K562 (cell line): Measurements from ENCODE around the gene CHST7. TPM values are rescaled to one million over a fixed set of nuclear protein-coding genes. Genes with fewer than 3 reads are reported as not detected.

Source experiments
- FOXP4 ChIP-seq: sonication (generic); formaldehyde crosslinking; IDR thresholded peaks from 2 replicates; pipeline ENCODE4 v1.8.0; 2022; ENCODE audit warnings: mild to moderate bottlenecking, missing genetic modification reagents, borderline replicate concordance
- GATAD2B ChIP-seq: fragments of 450-650 bp; IDR thresholded peaks from 2 replicates; pipeline ENCODE4 v1.6.1; 2017; ENCODE audit warnings: mild to moderate bottlenecking, borderline replicate concordance
- KLF16 ChIP-seq: IDR thresholded peaks from 2 replicates; pipeline ENCODE4 v1.6.1; 2016; ENCODE audit warnings: antibody characterized with exemption
- MEF2D ChIP-seq: conservative IDR thresholded peaks from 2 replicates; pipeline ENCODE4 v1.6.1; 2016; ENCODE audit warnings: low read depth, missing genetic modification characterization, missing compliant biosample characterization
- NFIC ChIP-seq: fragments of 450-650 bp; IDR thresholded peaks from 2 replicates; pipeline ENCODE4 v1.6.1; 2017; ENCODE audit warnings: mild to moderate bottlenecking, inconsistent platforms
- NR3C1 ChIP-seq: sonication (generic); formaldehyde crosslinking; IDR thresholded peaks from 2 replicates; pipeline ENCODE4 v1.8.1; 2022; ENCODE audit warnings: missing genetic modification reagents
- SETDB1 ChIP-seq: IDR thresholded peaks from one replicate; pipeline ENCODE4 v1.6.1; 2012; ENCODE audit warnings: low read length, control low read depth, inconsistent platforms
- SMAD2 ChIP-seq: fragments of 150-350 bp; IDR thresholded peaks from 2 replicates; pipeline ENCODE4 v1.6.1; 2014; ENCODE audit warnings: low read depth, mild to moderate bottlenecking, low read length
- SP1 ChIP-seq: sonication (generic); formaldehyde crosslinking; IDR thresholded peaks from 2 replicates; pipeline ENCODE4 v1.8.1; 2022; ENCODE audit warnings: mild to moderate bottlenecking, missing genetic modification reagents
- STAT5B ChIP-seq: fragments of 250-450 bp; sonication (Bioruptor Pico); IDR thresholded peaks from 2 replicates; pipeline ENCODE4 v1.8.0; 2021; ENCODE audit warnings: mild to moderate bottlenecking, inconsistent platforms
- ZNF121 ChIP-seq: sonication (generic); formaldehyde crosslinking; conservative IDR thresholded peaks from 2 replicates; pipeline ENCODE4 v1.8.0; 2022; ENCODE audit warnings: missing genetic modification reagents
- ZNF239 ChIP-seq: fragments of 250-450 bp; sonication (Bioruptor Pico); IDR thresholded peaks from 2 replicates; pipeline ENCODE4 v1.4.0; 2020; ENCODE audit warnings: mild to moderate bottlenecking
- ZNF586 ChIP-seq: fragments of 450-650 bp; formaldehyde crosslinking; conservative IDR thresholded peaks from 2 replicates; pipeline ENCODE4 v1.4.0; 2020; ENCODE audit warnings: mild to moderate bottlenecking, moderate library complexity
- ZNF740 ChIP-seq, 3 experiments: fragments of 200-800 bp in 1 of 3; sonication (Bioruptor generic) in 1 of 3; sonication (generic) in 1 of 3; formaldehyde crosslinking in 1 of 3; IDR thresholded peaks; 2 replicates each; pipeline versions ENCODE4 v1.6.1 to v1.8.0; 2016 to 2022; ENCODE audit warnings: mild to moderate bottlenecking in 2 of 3, missing compliant biosample characterization in 2 of 3, missing genetic modification characterization in 2 of 3, missing genetic modification reagents in 1 of 3
- ZNF75A ChIP-seq: fragments of 450-650 bp; formaldehyde crosslinking; IDR thresholded peaks from 2 replicates; pipeline ENCODE4 v1.4.0; 2020; ENCODE audit warnings: mild to moderate bottlenecking
- polyA plus RNA-seq, 8 experiments: library from polyadenylated mRNA; depleted of rRNA in 4 of 8; stranded (reverse) in 5 of 8; unstranded in 3 of 8; fragments of >200 nt; fragmentation: Nextera tagmentation in 2 of 8; fragmentation: Illumina TruSeq in 1 of 8; extraction: Ambion mirVana in 2 of 8; extraction: Trizol in 1 of 8; gene quantifications; 2 replicates each; pipeline versions ENCODE4 v1.2.1 to v1.2.3, GENCODE V29; 2011 to 2014; ENCODE audit warnings: inconsistent platforms in 1 of 8, missing spikeins in 1 of 8
- total RNA-seq, 7 experiments: library from RNA; depleted of rRNA in 6 of 7; stranded (reverse); fragments of >200 nt in 6 of 7; fragmentation: Illumina TruSeq in 2 of 7; extraction: Trizol in 2 of 7; gene quantifications; 2 replicates each; pipeline versions ENCODE4 v1.2.1 to v1.2.3, GENCODE V29; 2011 to 2021; ENCODE audit warnings: low replicate concordance in 1 of 7
- TF ChIP-seq, protein P1 (sequence below): fragments of 450-650 bp; formaldehyde crosslinking; IDR thresholded peaks from 2 replicates; pipeline ENCODE4 v1.4.0; 2020; ENCODE audit warnings: mild to moderate bottlenecking, moderate library complexity
- TF ChIP-seq, protein P2 (sequence below): fragments of 250-450 bp; sonication (Bioruptor Pico); IDR thresholded peaks from 2 replicates; pipeline ENCODE4 v1.5.0; 2022; ENCODE audit warnings: mild to moderate bottlenecking
- TF ChIP-seq, protein P3 (sequence below): fragments of 450-650 bp; IDR thresholded peaks from 2 replicates; pipeline ENCODE4 v1.7.1; 2018; ENCODE audit warnings: mild to moderate bottlenecking, low read depth; ENCODE audit not compliant: partially characterized antibody

The CHST7 gene
- total and polyA plus RNA-seq, 9 of the 15 experiments (the other 6 are each of a cell fraction or from before 2014, with no cell fraction given), result 0.04 to 0.41 (median 0.09) TPM; not detected in 2

- TF ChIP-seq, protein P1, sequence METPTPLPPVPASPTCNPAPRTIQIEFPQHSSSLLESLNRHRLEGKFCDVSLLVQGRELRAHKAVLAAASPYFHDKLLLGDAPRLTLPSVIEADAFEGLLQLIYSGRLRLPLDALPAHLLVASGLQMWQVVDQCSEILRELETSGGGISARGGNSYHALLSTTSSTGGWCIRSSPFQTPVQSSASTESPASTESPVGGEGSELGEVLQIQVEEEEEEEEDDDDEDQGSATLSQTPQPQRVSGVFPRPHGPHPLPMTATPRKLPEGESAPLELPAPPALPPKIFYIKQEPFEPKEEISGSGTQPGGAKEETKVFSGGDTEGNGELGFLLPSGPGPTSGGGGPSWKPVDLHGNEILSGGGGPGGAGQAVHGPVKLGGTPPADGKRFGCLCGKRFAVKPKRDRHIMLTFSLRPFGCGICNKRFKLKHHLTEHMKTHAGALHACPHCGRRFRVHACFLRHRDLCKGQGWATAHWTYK, result no peak
- TF ChIP-seq STAT5B (CRISPR knock-in tag) (no peak), GATAD2B (no peak), SMAD2 (no peak), KLF16 (no peak), NFIC (no peak), NR3C1 (no peak), ZNF740 (CRISPR knock-in tag; IDR thresholded peaks at IDR 0.05) (no peak), ZNF740 (tag; IDR thresholded peaks at IDR 0.05) (no peak), SP1 (no peak), SETDB1 (no peak), MEF2D (tag) (no peak), ZNF75A (CRISPR knock-in tag) (no peak), ZNF239 (no peak), ZNF121 (CRISPR knock-in tag) (no peak), ZNF586 (no peak), FOXP4 (CRISPR knock-in tag) (no peak)
- TF ChIP-seq, protein P2, sequence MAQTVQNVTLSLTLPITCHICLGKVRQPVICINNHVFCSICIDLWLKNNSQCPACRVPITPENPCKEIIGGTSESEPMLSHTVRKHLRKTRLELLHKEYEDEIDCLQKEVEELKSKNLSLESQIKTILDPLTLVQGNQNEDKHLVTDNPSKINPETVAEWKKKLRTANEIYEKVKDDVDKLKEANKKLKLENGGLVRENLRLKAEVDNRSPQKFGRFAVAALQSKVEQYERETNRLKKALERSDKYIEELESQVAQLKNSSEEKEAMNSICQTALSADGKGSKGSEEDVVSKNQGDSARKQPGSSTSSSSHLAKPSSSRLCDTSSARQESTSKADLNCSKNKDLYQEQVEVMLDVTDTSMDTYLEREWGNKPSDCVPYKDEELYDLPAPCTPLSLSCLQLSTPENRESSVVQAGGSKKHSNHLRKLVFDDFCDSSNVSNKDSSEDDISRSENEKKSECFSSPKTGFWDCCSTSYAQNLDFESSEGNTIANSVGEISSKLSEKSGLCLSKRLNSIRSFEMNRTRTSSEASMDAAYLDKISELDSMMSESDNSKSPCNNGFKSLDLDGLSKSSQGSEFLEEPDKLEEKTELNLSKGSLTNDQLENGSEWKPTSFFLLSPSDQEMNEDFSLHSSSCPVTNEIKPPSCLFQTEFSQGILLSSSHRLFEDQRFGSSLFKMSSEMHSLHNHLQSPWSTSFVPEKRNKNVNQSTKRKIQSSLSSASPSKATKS (CRISPR knock-in tag), result no peak
- TF ChIP-seq, protein P3, sequence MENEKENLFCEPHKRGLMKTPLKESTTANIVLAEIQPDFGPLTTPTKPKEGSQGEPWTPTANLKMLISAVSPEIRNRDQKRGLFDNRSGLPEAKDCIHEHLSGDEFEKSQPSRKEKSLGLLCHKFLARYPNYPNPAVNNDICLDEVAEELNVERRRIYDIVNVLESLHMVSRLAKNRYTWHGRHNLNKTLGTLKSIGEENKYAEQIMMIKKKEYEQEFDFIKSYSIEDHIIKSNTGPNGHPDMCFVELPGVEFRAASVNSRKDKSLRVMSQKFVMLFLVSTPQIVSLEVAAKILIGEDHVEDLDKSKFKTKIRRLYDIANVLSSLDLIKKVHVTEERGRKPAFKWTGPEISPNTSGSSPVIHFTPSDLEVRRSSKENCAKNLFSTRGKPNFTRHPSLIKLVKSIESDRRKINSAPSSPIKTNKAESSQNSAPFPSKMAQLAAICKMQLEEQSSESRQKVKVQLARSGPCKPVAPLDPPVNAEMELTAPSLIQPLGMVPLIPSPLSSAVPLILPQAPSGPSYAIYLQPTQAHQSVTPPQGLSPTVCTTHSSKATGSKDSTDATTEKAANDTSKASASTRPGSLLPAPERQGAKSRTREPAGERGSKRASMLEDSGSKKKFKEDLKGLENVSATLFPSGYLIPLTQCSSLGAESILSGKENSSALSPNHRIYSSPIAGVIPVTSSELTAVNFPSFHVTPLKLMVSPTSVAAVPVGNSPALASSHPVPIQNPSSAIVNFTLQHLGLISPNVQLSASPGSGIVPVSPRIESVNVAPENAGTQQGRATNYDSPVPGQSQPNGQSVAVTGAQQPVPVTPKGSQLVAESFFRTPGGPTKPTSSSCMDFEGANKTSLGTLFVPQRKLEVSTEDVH, result no peak
Observed at GRCh38 chrX:46545111-46546005, 28.2 kb upstream of the CHST7 start, which contains the start of gene ZNF674 (continued).
